IMR-90 (cell line): ENCODE results near the gene UBASH3A. TPM values are rescaled to one million over a fixed set of nuclear protein-coding genes. Genes with fewer than 3 reads are reported as not detected.

Experiments
- ATAC-seq: fragments of 200-7000 bp; cut with Tn5 transposase; 2 replicates; pipeline ENCODE4 v1.9.1; 2020; ENCODE audit warnings: low read depth, mild to moderate bottlenecking, moderate library complexity
- BruUV-seq: library from RNA; stranded (reverse); fragments of 400-500 nt; replicated peaks from 2 replicates; lab custom pipeline; 2021; lab: Mats Ljungman, UMichigan
- CTCF ChIA-PET: fragments of 300-600 bp; formaldehyde crosslinking; extraction: SDS; loops from one replicate; lab custom pipeline; 2021; ENCODE audit warnings: antibody characterized with exemption; lab: Yijun Ruan, JAX
- POLR2A ChIA-PET: fragments of 300-600 bp; sonication (Branson Sonifier 250); formaldehyde crosslinking; loops from one replicate; lab custom pipeline; 2022; ENCODE audit warnings: antibody characterized with exemption; ENCODE audit not compliant: unreplicated experiment; lab: Charles Lee
- DNase-seq: peaks from one replicate; pipeline ENCODE4 v3.0.0; 2013
- H2AFZ ChIP-seq: replicated peaks from 2 replicates; pipeline ENCODE3; 2013; ENCODE audit warnings: low read length, mild to moderate bottlenecking; ENCODE audit not compliant: poor library complexity
- H2AK5ac ChIP-seq: 2 replicates; pipeline ENCODE4 v1.6.1; 2013; ENCODE audit warnings: low read depth, low read length, inconsistent platforms
- H2AK9ac ChIP-seq: replicated peaks from 2 replicates; pipeline ENCODE3; 2013; ENCODE audit warnings: mild to moderate bottlenecking, low read depth, low read length, moderate library complexity; ENCODE audit not compliant: poor library complexity
- H2BK120ac ChIP-seq: 2 replicates; pipeline ENCODE4 v1.6.1; 2013; ENCODE audit warnings: low read depth, low read length, inconsistent platforms
- H2BK15ac ChIP-seq: 3 replicates; pipeline ENCODE4 v1.6.1; 2013; ENCODE audit warnings: low read depth, low read length, inconsistent platforms
- H2BK20ac ChIP-seq: 2 replicates; pipeline ENCODE4 v1.6.1; 2013; ENCODE audit warnings: low read depth, mild to moderate bottlenecking, inconsistent platforms, low read length, moderate library complexity
- H2BK5ac ChIP-seq: 2 replicates; pipeline ENCODE4 v1.6.1; 2013; ENCODE audit warnings: mild to moderate bottlenecking, low read depth, low read length, inconsistent platforms; ENCODE audit not compliant: poor library complexity, severe bottlenecking
- H3K14ac ChIP-seq: replicated peaks from 2 replicates; pipeline ENCODE4 v1.6.1; 2013; ENCODE audit warnings: low read depth, low read length, inconsistent platforms
- H3K18ac ChIP-seq: 2 replicates; pipeline ENCODE4 v1.6.1; 2013; ENCODE audit warnings: low read depth, low read length, control low read depth
- H3K23ac ChIP-seq: 2 replicates; pipeline ENCODE4 v1.6.1; 2013; ENCODE audit warnings: low read depth, low read length, inconsistent platforms
- H3K27ac ChIP-seq: 2 replicates; pipeline ENCODE4 v1.5.1; 2013; ENCODE audit warnings: mild to moderate bottlenecking, control low read depth, low read length; ENCODE audit not compliant: insufficient read depth
- H3K27me3 ChIP-seq: 2 replicates; pipeline ENCODE4 v1.6.1; 2013; ENCODE audit warnings: low read length; ENCODE audit not compliant: control insufficient read depth, insufficient read depth
- H3K36me3 ChIP-seq: 2 replicates; pipeline ENCODE4 v1.6.1; 2013; ENCODE audit warnings: low read length, mixed read lengths; ENCODE audit not compliant: control insufficient read depth, insufficient read depth
- H3K4ac ChIP-seq: 2 replicates; pipeline ENCODE4 v1.6.1; 2013; ENCODE audit warnings: low read depth, low read length, inconsistent platforms
- H3K4me1 ChIP-seq: 2 replicates; pipeline ENCODE4 v1.6.1; 2013; ENCODE audit warnings: low read length, mixed read lengths; ENCODE audit not compliant: control insufficient read depth, insufficient read depth
- H3K4me2 ChIP-seq: 2 replicates; pipeline ENCODE4 v1.6.1; 2013; ENCODE audit warnings: low read depth, mild to moderate bottlenecking, control low read depth, low read length, moderate library complexity
- H3K4me3 ChIP-seq: 2 replicates; pipeline ENCODE4 v1.5.1; 2013; ENCODE audit warnings: low read depth, mild to moderate bottlenecking, control low read depth, low read length, moderate library complexity; ENCODE audit not compliant: insufficient read depth
- H3K56ac ChIP-seq: 2 replicates; pipeline ENCODE4 v1.6.1; 2013; ENCODE audit warnings: low read length, inconsistent platforms; ENCODE audit not compliant: insufficient read depth; ENCODE audit errors: extremely low read depth
- H3K79me1 ChIP-seq, 2 experiments: 2 replicates each; pipeline ENCODE4 v1.6.1; 2013; ENCODE audit warnings: low read length in 2 of 2, inconsistent platforms in 1 of 2, low read depth in 1 of 2
- H3K9ac ChIP-seq: 2 replicates; pipeline ENCODE4 v1.6.1; 2013; ENCODE audit warnings: low read depth, low read length, control low read depth
- H3K9me1 ChIP-seq: 2 replicates; pipeline ENCODE4 v1.6.1; 2013; ENCODE audit warnings: low read length, inconsistent platforms; ENCODE audit not compliant: insufficient read depth
- H3K9me3 ChIP-seq: 2 replicates; pipeline ENCODE4 v1.6.1; 2013; ENCODE audit warnings: low read length; ENCODE audit not compliant: control insufficient read depth, insufficient read depth
- H4K20me1 ChIP-seq: 2 replicates; pipeline ENCODE4 v1.6.1; 2013; ENCODE audit warnings: low read length, inconsistent platforms; ENCODE audit not compliant: insufficient read depth
- H4K5ac ChIP-seq: 2 replicates; pipeline ENCODE4 v1.6.1; 2013; ENCODE audit warnings: mild to moderate bottlenecking, low read depth, low read length, control low read depth
- H4K8ac ChIP-seq, 2 experiments: 2 replicates each; pipeline ENCODE4 v1.6.1; 2013; ENCODE audit warnings: low read depth in 2 of 2, low read length in 2 of 2, control low read depth in 1 of 2, inconsistent platforms in 1 of 2
- H4K91ac ChIP-seq: 2 replicates; pipeline ENCODE4 v1.6.1; 2013; ENCODE audit warnings: low read depth, low read length, inconsistent platforms; ENCODE audit not compliant: insufficient read depth
- CEBPB ChIP-seq: IDR thresholded peaks from 2 replicates; pipeline ENCODE4 v1.6.1; 2012; ENCODE audit warnings: low read depth, low read length, improper control_type of control experiment
- CHD1 ChIP-seq: IDR thresholded peaks from 2 replicates; pipeline ENCODE4 v1.6.1; 2012; ENCODE audit warnings: low read depth, low read length, improper control_type of control experiment
- FOS ChIP-seq: fragments of 150-350 bp; IDR thresholded peaks from 2 replicates; pipeline ENCODE4 v1.6.1; 2016; ENCODE audit warnings: low read depth, low read length
- MAFK ChIP-seq: IDR thresholded peaks from 2 replicates; pipeline ENCODE4 v1.6.1; 2012; ENCODE audit warnings: low read depth, low read length, improper control_type of control experiment
- MAZ ChIP-seq: IDR thresholded peaks from 2 replicates; pipeline ENCODE4 v1.6.1; 2012; ENCODE audit warnings: low read depth, mild to moderate bottlenecking, low read length, improper control_type of control experiment, moderate library complexity, borderline replicate concordance
- MXI1 ChIP-seq: IDR thresholded peaks from 2 replicates; pipeline ENCODE4 v1.6.1; 2012; ENCODE audit warnings: low read depth, mild to moderate bottlenecking, low read length, moderate library complexity, borderline replicate concordance
- NFE2L2 ChIP-seq: fragments of 150-350 bp; IDR thresholded peaks from 2 replicates; pipeline ENCODE4 v1.6.1; 2016; ENCODE audit warnings: low read depth, mild to moderate bottlenecking, low read length
- POLR2A ChIP-seq: IDR thresholded peaks from 2 replicates; pipeline ENCODE4 v1.6.1; 2012; ENCODE audit warnings: mild to moderate bottlenecking, low read depth, low read length
- RAD21 ChIP-seq: IDR thresholded peaks from 2 replicates; pipeline ENCODE4 v1.6.1; 2012; ENCODE audit warnings: low read length, improper control_type of control experiment
- RFX5 ChIP-seq: IDR thresholded peaks from 2 replicates; pipeline ENCODE4 v1.8.0; 2012; ENCODE audit warnings: low read depth, mild to moderate bottlenecking, low read length, moderate library complexity
- SMC3 ChIP-seq: fragments of 150-350 bp; IDR thresholded peaks from 2 replicates; pipeline ENCODE4 v1.6.1; 2016; ENCODE audit warnings: low read depth, mild to moderate bottlenecking, antibody characterized with exemption, low read length, moderate library complexity
- WGBS, 2 experiments: methylation state at CpG; one replicate each; pipeline versions ENCODE4 v1.1.5 to v1.1.7; 2013; ENCODE audit warnings: missing lambda C conversion rate in 2 of 2; ENCODE audit not compliant: insufficient read length in 1 of 2; ENCODE audit errors: extremely low coverage in 2 of 2; 5-methylcytosine and 5-hydroxymethylcytosine counted together
- dilution Hi-C: fragments of 300-500 bp; cut with HindIII; formaldehyde crosslinking; loops from one replicate; pipeline ENCODE4 v1.14.3; 2018; ENCODE audit warnings: low sequenced_read_pairs; ENCODE audit not compliant: unreplicated experiment
- in situ Hi-C: fragments of 300-500 bp; cut with MboI; formaldehyde crosslinking; loops from 3 replicates; pipeline ENCODE4 v1.14.3; 2019; ENCODE audit warnings: low sequenced_read_pairs, inconsistent platforms, mixed read lengths
- intact Hi-C: fragments of 100-400 bp; cut with micrococcal nuclease; formaldehyde crosslinking; loops from 2 replicates; pipeline ENCODE4 v1.10.0; 2022
- polyA plus RNA-seq, 3 experiments: library from polyadenylated mRNA; depleted of rRNA; stranded (reverse); fragments of >200 nt; gene quantifications; 2 replicates each; pipeline ENCODE4 v1.2.3, GENCODE V29; 2012; ENCODE audit warnings: low replicate concordance in 1 of 3
- total RNA-seq: library from RNA; depleted of rRNA; stranded (reverse); fragments of >200 nt; gene quantifications from 2 replicates; pipeline ENCODE4 v1.2.3, GENCODE V29; 2012
- TF ChIP-seq, protein P1 (sequence below): fragments of 150-350 bp; IDR thresholded peaks from 2 replicates; pipeline ENCODE4 v1.6.1; 2017; ENCODE audit warnings: mild to moderate bottlenecking, antibody characterized with exemption, low read length, low read depth
- TF ChIP-seq, protein P2 (sequence below): fragments of 150-350 bp; IDR thresholded peaks from 2 replicates; pipeline ENCODE4 v1.6.1; 2016; ENCODE audit warnings: low read depth, mild to moderate bottlenecking, low read length, moderate library complexity, borderline replicate concordance

UBASH3A gene
- total and polyA plus RNA-seq, 2 of the 4 experiments (the other 2 are of a cell fraction): not detected

DNA sequence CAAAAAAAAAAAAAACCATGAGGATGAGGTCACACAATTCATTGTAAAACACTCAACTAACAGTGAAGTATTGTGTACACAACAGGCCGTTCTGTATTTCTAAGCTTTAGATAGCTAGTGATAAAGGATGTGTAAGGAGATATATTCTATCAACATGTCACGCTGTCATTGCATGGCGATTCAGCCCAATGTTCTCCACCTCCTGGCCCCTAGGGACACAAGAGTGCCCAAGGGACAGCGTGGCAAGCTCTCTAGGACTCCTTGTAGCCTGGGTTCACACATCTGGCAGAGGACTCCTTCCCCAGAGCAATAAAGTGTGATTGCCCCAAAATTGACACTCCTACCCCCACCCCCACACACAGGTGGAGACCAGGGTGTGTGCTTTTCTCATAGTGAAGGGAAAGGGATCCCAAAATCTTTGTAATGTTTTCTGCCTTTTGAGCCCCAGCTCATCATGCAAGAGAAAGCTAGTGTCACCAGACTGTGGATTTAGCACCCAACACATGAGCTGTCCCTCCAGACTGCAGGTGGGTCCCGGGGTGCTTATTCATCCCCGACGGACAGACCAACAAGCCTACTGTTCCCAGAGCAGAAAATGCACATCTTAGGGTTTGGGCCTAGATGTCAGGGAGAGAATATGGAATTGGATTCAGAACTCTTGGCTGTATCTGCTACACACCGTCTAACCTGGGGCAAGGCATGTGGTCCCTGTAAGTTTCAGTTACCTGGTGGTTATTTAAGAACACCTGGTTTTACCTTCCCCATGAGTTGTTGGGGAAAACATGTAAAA lies 19.4 kb upstream of the UBASH3A start:
- ChIA-PET POLR2A (no interaction called here), CTCF (no interaction called here)
- intact Hi-C loops (no loop called here), in situ Hi-C loops (no loop called here), dilution Hi-C loops (no loop called here)
- no peak overlapping the region for H3K4ac ChIP-seq
- no peak overlapping the region for H3K56ac ChIP-seq
- BruUV-seq: no TSS peak
- no peak overlapping the region for H2BK5ac ChIP-seq
- no CpG with 5 or more reads among the region's 8 CpGs for whole genome bisulfite sequencing, 2 experiments
- no peaks in the 10 kb centered on the region for H4K20me1 ChIP-seq
- no peaks in the 10 kb centered on the region for H3K4me1 ChIP-seq
- no peak overlapping the region for H2AFZ ChIP-seq
- no peak overlapping the region for H3K4me2 ChIP-seq
- no peak overlapping the region for H3K4me3 ChIP-seq
- H4K91ac ChIP-seq: no peak overlapping the region
- H2AK5ac ChIP-seq: no peak overlapping the region
- ATAC-seq: no peak
- no peak overlapping the region for H3K14ac ChIP-seq
- H2BK20ac ChIP-seq: no peak overlapping the region
- H3K9ac ChIP-seq: no peak overlapping the region
- H2AK9ac ChIP-seq: no peak overlapping the region
- no peak overlapping the region for H3K27ac ChIP-seq
- peaks cover 3% of the 10 kb centered on the region; the same call in 1 of the 2 replicates for H3K9me3 ChIP-seq
- TF ChIP-seq MAFK: no peak
- TF ChIP-seq RFX5: no peak
- TF ChIP-seq, protein P1, sequence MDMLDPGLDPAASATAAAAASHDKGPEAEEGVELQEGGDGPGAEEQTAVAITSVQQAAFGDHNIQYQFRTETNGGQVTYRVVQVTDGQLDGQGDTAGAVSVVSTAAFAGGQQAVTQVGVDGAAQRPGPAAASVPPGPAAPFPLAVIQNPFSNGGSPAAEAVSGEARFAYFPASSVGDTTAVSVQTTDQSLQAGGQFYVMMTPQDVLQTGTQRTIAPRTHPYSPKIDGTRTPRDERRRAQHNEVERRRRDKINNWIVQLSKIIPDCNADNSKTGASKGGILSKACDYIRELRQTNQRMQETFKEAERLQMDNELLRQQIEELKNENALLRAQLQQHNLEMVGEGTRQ: no peak
- TF ChIP-seq, protein P2, sequence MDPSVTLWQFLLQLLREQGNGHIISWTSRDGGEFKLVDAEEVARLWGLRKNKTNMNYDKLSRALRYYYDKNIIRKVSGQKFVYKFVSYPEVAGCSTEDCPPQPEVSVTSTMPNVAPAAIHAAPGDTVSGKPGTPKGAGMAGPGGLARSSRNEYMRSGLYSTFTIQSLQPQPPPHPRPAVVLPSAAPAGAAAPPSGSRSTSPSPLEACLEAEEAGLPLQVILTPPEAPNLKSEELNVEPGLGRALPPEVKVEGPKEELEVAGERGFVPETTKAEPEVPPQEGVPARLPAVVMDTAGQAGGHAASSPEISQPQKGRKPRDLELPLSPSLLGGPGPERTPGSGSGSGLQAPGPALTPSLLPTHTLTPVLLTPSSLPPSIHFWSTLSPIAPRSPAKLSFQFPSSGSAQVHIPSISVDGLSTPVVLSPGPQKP: no peak
- TF ChIP-seq CEBPB: no peak
- no peak for TF ChIP-seq MXI1
- TF ChIP-seq NFE2L2: no peak
- no peak for TF ChIP-seq POLR2A
- TF ChIP-seq MAZ: no peak
- TF ChIP-seq CHD1: no peak
- TF ChIP-seq SMC3: no peak
- TF ChIP-seq RAD21: no peak
- TF ChIP-seq FOS: no peak
- no peak overlapping the region for H4K5ac ChIP-seq
- H3K18ac ChIP-seq: no peak overlapping the region
- DNase-seq: no peak
- H3K36me3 ChIP-seq: no peaks in the 10 kb centered on the region
- no peak overlapping the region for H2BK15ac ChIP-seq
- no peak overlapping the region for H4K8ac ChIP-seq
- no peaks in the 10 kb centered on the region for H3K79me1 ChIP-seq
- no peak overlapping the region for H3K23ac ChIP-seq
- H2BK120ac ChIP-seq: no peak overlapping the region
- H3K9me1 ChIP-seq: no peaks in the 10 kb centered on the region
- H3K27me3 ChIP-seq: peaks cover 25% of the 10 kb centered on the region
